Ovary (tissue), 9 donors: ENCODE results near the gene SETBP1. TPM values are rescaled to one million over a fixed set of nuclear protein-coding genes. Genes with fewer than 3 reads are reported as not detected.
A peak's percentile ranks its signal among the peaks of the same experiment; 100 is the strongest.

Source experiments
- DNase-seq, 5 donors: peaks; one replicate each; pipeline ENCODE4 v3.0.0-alpha.2; 2019 to 2020
- H3K27ac ChIP-seq, 2 donors: fragments of 200-600 bp; one replicate each; pipeline versions ENCODE4 v1.5.1 to v1.8.0; 2019 to 2022
- H3K27me3 ChIP-seq: fragments of 200-600 bp; one replicate; pipeline ENCODE4 v1.8.0; 2022
- H3K36me3 ChIP-seq: fragments of 200-600 bp; sonication (generic); one replicate; pipeline ENCODE4 v1.5.1; 2019
- H3K4me1 ChIP-seq: one replicate; pipeline ENCODE4 v1.8.1; 2013; ENCODE audit warnings: mild to moderate bottlenecking, moderate library complexity; ENCODE audit not compliant: insufficient read depth
- H3K4me3 ChIP-seq: fragments of 200-600 bp; sonication (generic); one replicate; pipeline ENCODE4 v1.5.1; 2017
- H3K9me3 ChIP-seq, 2 donors: fragments of 200-600 bp in 1 of 2; sonication (generic) in 1 of 2; one replicate each; pipeline versions ENCODE4 v1.5.1 to v1.8.1; 2013 to 2019; ENCODE audit warnings: mild to moderate bottlenecking in 1 of 2, moderate library complexity in 1 of 2
- CTCF ChIP-seq, 3 donors: fragments of 450-650 bp in 2 of 3; fragments of 200-600 bp in 1 of 3; IDR thresholded peaks; one replicate each; pipeline versions ENCODE4 v1.5.1 to v1.8.0; 2016 to 2022; ENCODE audit warnings: antibody characterized with exemption in 3 of 3, mild to moderate bottlenecking in 1 of 3
- EP300 ChIP-seq: sonication (generic); formaldehyde crosslinking; IDR thresholded peaks from one replicate; pipeline ENCODE4 v1.6.1; 2017; ENCODE audit warnings: antibody characterized with exemption
- POLR2A ChIP-seq: fragments of 450-650 bp; IDR thresholded peaks from one replicate; pipeline ENCODE4 v1.6.1; 2017; ENCODE audit warnings: antibody characterized with exemption, mild to moderate bottlenecking, moderate library complexity
- WGBS, 3 donors: extraction: QIAGEN DNeasy Blood & Tissue Kit in 1 of 3; methylation state at CpG; one replicate each; pipeline versions ENCODE4 v1.1.5 to v1.1.7; 2013 to 2017; 5-methylcytosine and 5-hydroxymethylcytosine counted together
- intact Hi-C, 4 donors: fragments of 100-400 bp; cut with DNase I; formaldehyde crosslinking; loops; one replicate each; pipeline versions ENCODE4 v1.11.0 to v1.15.1; 2022 to 2023
- polyA plus RNA-seq, 2 donors: library from polyadenylated mRNA; stranded (reverse); fragments of 200-250 nt in 1 of 2; fragments of 350-450 nt in 1 of 2; fragmentation: Illumina TruSeq in 1 of 2; extraction: RNeasy Lipid Tissue Mini Kit (QIAGEN cat#74804) in 1 of 2; gene quantifications; one replicate each; pipeline ENCODE4 v1.2.3, GENCODE V29; 2013 to 2014
- total RNA-seq, 7 donors: library from RNA; depleted of rRNA in 2 of 7; stranded (reverse); fragments of >200 nt in 2 of 7; fragmentation: NEBNext Ultra II Directional in 3 of 7; extraction: Animal tissue kit (Norgen Biotek cat#: 25700) in 3 of 7; gene quantifications; one replicate each; pipeline versions ENCODE4 v1.1.0 to v1.2.4, GENCODE V29; 2016 to 2023
- donor health status: DM: no; HTN: no; CAD: no; lungs with moderate emphysema.
- donor health status: DM: no; HTN: no; CAD: no.
- donor health status: Bipolar disorder and iron deficiency.
- donor health status: DM: yes; HTN: yes; CAD: no.
- donor health status: DM: no; HTN: no; CAD: no.
- donor health status: DM: yes; HTN: yes; CAD: no.

SETBP1 gene
- total and polyA plus RNA-seq, 9 donors = 7.8 to 53.7 (median 28.4) TPM

GRCh38 chr18:44682201-44682870 is 1.6 kb downstream of the SETBP1 start:
- no peaks in the 10 kb centered on the region for H3K9me3 ChIP-seq
- peak overlapping the region; percentile 63 to 91 for H3K27ac ChIP-seq
- no peaks in the 10 kb centered on the region for H3K27me3 ChIP-seq
- H3K4me3 ChIP-seq = peak overlapping the region; percentile 72
- 11 to 16% (median 13%) methylated on average over 12 of the region's 12 CpGs for WGBS, 3 donors
- H3K36me3 ChIP-seq = no peaks in the 10 kb centered on the region
- H3K4me1 ChIP-seq = peaks cover 6% of the 10 kb centered on the region
- intact Hi-C loops = loop anchor here in 3 of 4 donors (5.0 to 10.0 kb wide), 3 partner anchors 152 to 530 kb away; no protein-coding TSS in a partner anchor
- DNase-seq = peak; percentile 63 to 68 (median 65)
- TF ChIP-seq EP300 (no peak), POLR2A (no peak), CTCF (IDR thresholded peaks at IDR 0.05) (no peak)

- Histone ChIP-seq H3K36me3 (no peaks in the 10 kb centered on the region), H3K9me3 (no peaks in the 10 kb centered on the region), H3K27me3 (no peaks in the 10 kb centered on the region), H3K27ac (peak overlapping the region; percentile 63 to 91), H3K4me1 (peaks cover 6% of the 10 kb centered on the region), H3K4me3 (peak overlapping the region; percentile 72)
- 12 to 23% (median 15%) methylated on average over 4 of the region's 4 CpGs for WGBS, 3 donors
- TF ChIP-seq EP300 (no peak), CTCF (IDR thresholded peaks at IDR 0.05) (no peak), POLR2A (no peak)
- intact Hi-C loops = loop anchor here in 3 of 4 donors (5.0 to 10.0 kb wide), 3 partner anchors 152 to 529 kb away; no protein-coding TSS in a partner anchor
- DNase-seq = peak; percentile 43 to 63 (median 54)
These were observed 2.2 kb downstream of the SETBP1 start for GRCh38 chr18:44682871-44683221.

GRCh38 chr18:44683556-44683955 is 2.9 kb downstream of the SETBP1 start:
- intact Hi-C loops = loop anchor here in 3 of 4 donors (5.0 to 10.0 kb wide), 3 partner anchors 151 to 529 kb away; no protein-coding TSS in a partner anchor
- Histone ChIP-seq H3K27ac (peak overlapping the region in 1 of 2 donors; percentile 91), H3K4me3 (no peak overlapping the region), H3K4me1 (peaks cover 7% of the 10 kb centered on the region), H3K36me3 (no peaks in the 10 kb centered on the region), H3K9me3 (no peaks in the 10 kb centered on the region), H3K27me3 (no peaks in the 10 kb centered on the region)
- DNase-seq = no peak
- no peak for TF ChIP-seq POLR2A
- no peak for TF ChIP-seq EP300
- TF ChIP-seq CTCF (IDR thresholded peaks at IDR 0.05) = no peak

- DNase-seq = no peak
- Histone ChIP-seq H3K27me3 (no peaks in the 10 kb centered on the region), H3K36me3 (no peaks in the 10 kb centered on the region), H3K9me3 (no peaks in the 10 kb centered on the region), H3K27ac (no peak overlapping the region), H3K4me1 (peaks cover 9% of the 10 kb centered on the region), H3K4me3 (no peak overlapping the region)
- no peak for TF ChIP-seq CTCF (IDR thresholded peaks at IDR 0.05)
- no peak for TF ChIP-seq POLR2A
- TF ChIP-seq EP300 = no peak
- intact Hi-C loops = loop anchor here in 2 of 4 donors (10.0 kb wide), 2 partner anchors 150 to 330 kb away; no protein-coding TSS in a partner anchor
- WGBS, 3 donors = 79% methylated on average over 6 of the region's 6 CpGs
These were observed 4.6 kb downstream of the SETBP1 start for GRCh38 chr18:44685296-44685695.
